Measurements from ENCODE around the gene KIAA2012. TPM values are rescaled to one million over a fixed set of nuclear protein-coding genes. Genes with fewer than 3 reads are reported as not detected.
A peak's percentile ranks its signal among the peaks of the same experiment; 100 is the strongest.

KIAA2012 gene
- 0.43 TPM for polyA plus RNA-seq (2012; ENCODE audit: insufficient read depth, insufficient read length, low read depth)

DNA sequence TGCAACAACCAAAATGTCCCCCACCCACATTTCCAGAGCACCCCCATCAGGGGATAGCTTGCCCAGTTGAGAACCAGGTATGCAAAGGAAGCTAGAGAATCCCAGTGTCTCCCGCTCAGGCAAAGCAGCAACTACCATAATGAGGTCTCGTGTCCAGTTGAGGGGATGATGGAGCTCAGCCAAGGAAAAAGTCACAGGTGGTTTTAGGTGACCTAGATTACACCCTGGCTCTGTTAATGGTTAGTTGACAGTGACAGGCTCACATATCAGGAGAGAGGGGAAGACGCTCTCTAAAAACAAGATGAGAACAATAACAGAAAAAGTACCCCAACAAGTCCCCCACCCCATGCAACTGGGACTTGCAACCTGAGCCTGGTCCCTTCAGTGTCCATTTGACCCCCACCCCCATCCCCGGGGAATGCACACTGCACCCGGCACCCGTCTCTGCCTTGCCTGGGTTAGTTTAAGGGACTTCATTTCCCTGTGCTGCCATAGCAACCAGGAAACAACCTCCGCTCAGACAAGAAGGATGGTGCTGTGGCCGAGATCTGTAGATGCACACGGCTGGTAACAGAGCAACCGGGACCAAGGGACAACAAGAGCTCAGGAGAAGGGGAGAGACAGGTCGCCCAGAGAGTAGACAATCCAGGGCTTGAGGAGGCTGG, at the start of gene KIAA2012:
Gene KIAA2012 (plus strand): TSS at position 519 of the 665 bp plus-strand sequence. CDS start 373 bp downstream, outside the sequence.
- TF ChIP-seq, protein P1, sequence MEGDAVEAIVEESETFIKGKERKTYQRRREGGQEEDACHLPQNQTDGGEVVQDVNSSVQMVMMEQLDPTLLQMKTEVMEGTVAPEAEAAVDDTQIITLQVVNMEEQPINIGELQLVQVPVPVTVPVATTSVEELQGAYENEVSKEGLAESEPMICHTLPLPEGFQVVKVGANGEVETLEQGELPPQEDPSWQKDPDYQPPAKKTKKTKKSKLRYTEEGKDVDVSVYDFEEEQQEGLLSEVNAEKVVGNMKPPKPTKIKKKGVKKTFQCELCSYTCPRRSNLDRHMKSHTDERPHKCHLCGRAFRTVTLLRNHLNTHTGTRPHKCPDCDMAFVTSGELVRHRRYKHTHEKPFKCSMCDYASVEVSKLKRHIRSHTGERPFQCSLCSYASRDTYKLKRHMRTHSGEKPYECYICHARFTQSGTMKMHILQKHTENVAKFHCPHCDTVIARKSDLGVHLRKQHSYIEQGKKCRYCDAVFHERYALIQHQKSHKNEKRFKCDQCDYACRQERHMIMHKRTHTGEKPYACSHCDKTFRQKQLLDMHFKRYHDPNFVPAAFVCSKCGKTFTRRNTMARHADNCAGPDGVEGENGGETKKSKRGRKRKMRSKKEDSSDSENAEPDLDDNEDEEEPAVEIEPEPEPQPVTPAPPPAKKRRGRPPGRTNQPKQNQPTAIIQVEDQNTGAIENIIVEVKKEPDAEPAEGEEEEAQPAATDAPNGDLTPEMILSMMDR (IDR thresholded peaks at IDR 0.05; ENCODE audit: low read depth, low read length) = no peak
- no peak within 1 kb of the TSS for H3K4me3 ChIP-seq (ENCODE audit: low read depth, low read length)
- peak; percentile 48 for DNase-seq
- H3K4me1 ChIP-seq = no peaks in the 10 kb centered on the region
- H3K27me3 ChIP-seq = no peaks in the 10 kb centered on the region
- no peaks in the 10 kb centered on the region for H3K36me3 ChIP-seq
- no peaks in the 10 kb centered on the region for H3K9me3 ChIP-seq

DNA sequence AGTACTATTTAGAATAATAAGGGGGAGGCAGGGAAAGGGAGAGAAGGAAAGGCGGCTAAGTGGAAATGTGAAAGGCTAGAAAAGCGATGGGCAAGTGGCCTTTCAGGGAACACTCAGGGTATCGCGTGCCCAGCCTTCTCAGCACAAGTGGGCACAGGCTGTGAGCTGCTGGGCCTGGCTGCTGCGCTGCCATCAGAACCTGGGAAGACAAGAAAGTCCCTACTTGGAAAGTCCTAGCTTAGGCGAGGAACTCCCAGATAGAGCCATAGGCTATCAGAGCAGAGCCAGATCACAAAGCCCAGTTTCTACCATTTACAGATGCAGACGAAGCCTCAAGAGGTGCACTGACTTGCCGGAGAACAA, 49.2 kb upstream of the KIAA2012 start:
- H3K4me3 ChIP-seq (ENCODE audit: low read depth, low read length) = no peak overlapping the region
- TF ChIP-seq, protein P1 (IDR thresholded peaks at IDR 0.05; ENCODE audit: low read depth, low read length) = no peak
- no peak for DNase-seq
- no peaks in the 10 kb centered on the region for H3K36me3 ChIP-seq
- no peaks in the 10 kb centered on the region for H3K9me3 ChIP-seq
- no peaks in the 10 kb centered on the region for H3K27me3 ChIP-seq
- peaks cover 7% of the 10 kb centered on the region for H3K4me1 ChIP-seq

DNA sequence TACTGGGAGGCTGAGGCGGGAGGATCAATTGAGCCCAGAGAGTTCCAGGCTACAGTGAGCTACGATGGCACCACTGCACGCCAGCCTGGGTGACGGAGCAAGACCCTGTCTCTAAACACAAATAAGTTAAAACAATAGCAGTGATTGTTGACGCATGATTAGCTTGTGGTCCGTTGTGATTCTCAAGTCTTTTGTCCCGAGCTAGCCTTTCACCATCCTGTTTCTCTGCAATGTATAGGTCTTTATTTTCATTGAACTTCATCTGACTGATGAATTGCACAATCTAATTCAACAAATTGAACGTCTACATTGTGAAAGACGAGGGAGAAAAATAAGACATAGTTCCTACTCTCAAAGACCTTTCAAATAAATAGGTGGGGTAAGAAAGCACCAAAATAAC, 48.2 kb upstream of the KIAA2012 start:
- TF ChIP-seq, protein P1 (IDR thresholded peaks at IDR 0.05; ENCODE audit: low read depth, low read length) = no peak
- Histone ChIP-seq H3K4me3 (ENCODE audit: low read depth, low read length) (no peak overlapping the region), H3K27me3 (no peaks in the 10 kb centered on the region), H3K9me3 (no peaks in the 10 kb centered on the region), H3K36me3 (no peaks in the 10 kb centered on the region), H3K4me1 (0 out of 2 replicates have a peak, but pooled peaks cover 6% of the 10 kb centered on the region)
- no peak for DNase-seq

DNA sequence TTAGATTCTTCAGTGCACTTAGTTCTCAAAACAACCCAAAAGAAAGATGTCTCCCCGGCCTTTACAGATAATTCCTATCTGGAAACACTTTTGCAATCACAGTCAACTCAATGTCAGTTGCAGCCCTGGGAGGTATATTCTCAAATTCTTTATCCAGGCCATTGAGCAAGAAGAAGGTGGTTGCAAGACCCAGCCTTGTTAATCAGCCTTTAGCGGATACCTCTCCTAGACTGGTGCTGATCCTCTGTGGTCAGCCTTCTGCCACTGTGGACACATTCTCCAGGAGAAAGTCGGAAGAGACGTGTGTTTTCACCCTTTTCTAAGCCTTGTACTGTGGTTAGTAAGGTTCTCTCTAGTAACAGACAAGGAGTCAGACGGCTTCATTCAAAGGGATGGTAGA, 47.2 kb upstream of the KIAA2012 start:
- no peak for DNase-seq
- TF ChIP-seq, protein P1 (IDR thresholded peaks at IDR 0.05; ENCODE audit: low read depth, low read length) = no peak
- Histone ChIP-seq H3K4me3 (ENCODE audit: low read depth, low read length) (no peak overlapping the region), H3K4me1 (0 out of 2 replicates have a peak, but pooled peaks cover 6% of the 10 kb centered on the region), H3K9me3 (no peaks in the 10 kb centered on the region), H3K36me3 (no peaks in the 10 kb centered on the region), H3K27me3 (no peaks in the 10 kb centered on the region)

DNA sequence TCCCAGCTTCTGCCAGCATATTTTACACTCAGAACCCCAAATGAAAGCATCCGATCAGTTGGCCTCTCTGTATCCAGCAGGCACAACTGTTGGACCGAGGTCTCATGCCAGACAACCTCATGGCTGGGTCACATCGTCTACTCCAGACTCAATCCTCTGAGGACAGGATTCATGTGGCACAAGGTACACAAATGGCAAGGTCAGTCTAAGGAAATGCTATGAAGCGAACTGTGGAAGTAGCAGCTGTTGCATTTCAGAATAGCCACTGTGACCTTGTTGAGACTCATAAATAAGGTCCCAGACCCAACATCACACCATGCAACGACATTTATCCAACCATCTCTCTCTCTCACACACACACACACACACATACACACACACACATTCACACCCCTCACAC, 46.5 kb upstream of the KIAA2012 start:
- TF ChIP-seq, protein P1 (IDR thresholded peaks at IDR 0.05; ENCODE audit: low read depth, low read length) = no peak
- 0 out of 2 replicates have a peak, but pooled peaks cover 6% of the 10 kb centered on the region for H3K4me1 ChIP-seq
- H3K4me3 ChIP-seq (ENCODE audit: low read depth, low read length) = no peak overlapping the region
- DNase-seq = no peak
- no peaks in the 10 kb centered on the region for H3K9me3 ChIP-seq
- no peaks in the 10 kb centered on the region for H3K36me3 ChIP-seq
- H3K27me3 ChIP-seq = no peaks in the 10 kb centered on the region

DNA sequence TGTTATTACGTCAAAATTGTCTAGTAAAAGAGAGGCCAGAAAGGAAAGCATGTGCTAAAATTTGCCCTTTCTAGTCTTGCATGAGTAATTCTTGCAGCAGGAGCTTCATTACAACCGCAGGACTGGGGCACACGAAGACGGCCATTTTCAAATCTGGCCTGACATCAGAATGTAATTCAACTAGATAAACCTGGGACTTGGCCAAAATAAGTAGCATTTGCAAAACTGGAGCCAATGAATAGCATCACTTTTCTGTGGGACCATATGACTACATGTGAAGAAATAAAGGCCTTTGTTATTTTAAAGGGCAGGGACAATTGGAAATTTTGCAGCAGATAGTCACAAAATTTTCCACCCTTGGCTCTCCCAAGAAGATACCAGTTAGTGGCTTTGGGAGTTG, 42.4 kb upstream of the KIAA2012 start:
- Histone ChIP-seq H3K36me3 (no peaks in the 10 kb centered on the region), H3K4me1 (0 out of 2 replicates have a peak, but pooled peaks cover 3% of the 10 kb centered on the region), H3K9me3 (no peaks in the 10 kb centered on the region), H3K27me3 (0 out of 2 replicates have a peak, but pooled peaks cover 7% of the 10 kb centered on the region), H3K4me3 (ENCODE audit: low read depth, low read length) (no peak overlapping the region)
- TF ChIP-seq, protein P1 (IDR thresholded peaks at IDR 0.05; ENCODE audit: low read depth, low read length) = no peak
- DNase-seq = no peak
